Common myeloid progenitor, CD34-positive (primary cell): ENCODE measurements around the gene CALML4. TPM values are rescaled to one million over a fixed set of nuclear protein-coding genes. Genes with fewer than 3 reads are reported as not detected.

ENCODE experiments used
- CTCF ChIA-PET: fragments of 350-600 bp; sonication (Branson Sonifier 250); formaldehyde crosslinking; loops from one replicate; lab custom pipeline; 2021; ENCODE audit warnings: antibody characterized with exemption; lab: Charles Lee
- POLR2A ChIA-PET: fragments of 350-600 bp; sonication (Branson Sonifier 250); formaldehyde crosslinking; loops from one replicate; lab custom pipeline; 2021; ENCODE audit warnings: antibody characterized with exemption; lab: Charles Lee
- DNase-seq, 3 donors: peaks; one replicate each; pipeline versions ENCODE4 v3.0.0 to v3.0.0-alpha.2; 2013
- H3K27ac ChIP-seq, 2 experiments: 1 replicate in 1 of 2; 2 replicates in 1 of 2; pipeline ENCODE4 v1.7.0; 2013; ENCODE audit warnings: inconsistent platforms in 2 of 2, low read length in 2 of 2, mild to moderate bottlenecking in 2 of 2, low read depth in 1 of 2, moderate library complexity in 1 of 2; ENCODE audit not compliant: severe bottlenecking in 2 of 2, insufficient read depth in 1 of 2, poor library complexity in 1 of 2
- H3K27me3 ChIP-seq, 5 experiments: replicated peaks in 2 of 5; 1 replicate in 3 of 5; 2 replicates in 2 of 5; pipeline versions ENCODE4 v1.6.1 to v1.7.0; 2013; ENCODE audit warnings: low read length in 4 of 5, mild to moderate bottlenecking in 2 of 5, moderate library complexity in 2 of 5, inconsistent platforms in 1 of 5; ENCODE audit not compliant: insufficient read depth in 5 of 5, control insufficient read depth in 4 of 5
- H3K36me3 ChIP-seq, 4 experiments: 1 replicate in 2 of 4; 2 replicates in 2 of 4; pipeline versions ENCODE4 v1.6.1 to v1.7.0; 2013; ENCODE audit warnings: low read length in 3 of 4, control low read depth in 1 of 4, mild to moderate bottlenecking in 1 of 4; ENCODE audit not compliant: control insufficient read depth in 4 of 4, insufficient read depth in 4 of 4
- H3K4me1 ChIP-seq, 4 experiments: 1 replicate in 3 of 4; 2 replicates in 1 of 4; pipeline versions ENCODE4 v1.6.1 to v1.7.1; 2013; ENCODE audit warnings: low read length in 3 of 4, mild to moderate bottlenecking in 3 of 4, control low read depth in 1 of 4, inconsistent platforms in 1 of 4, moderate library complexity in 1 of 4; ENCODE audit not compliant: control insufficient read depth in 4 of 4, insufficient read depth in 4 of 4; ENCODE audit errors: control extremely low read depth in 1 of 4
- H3K4me3 ChIP-seq, 7 experiments: 1 replicate in 4 of 7; 2 replicates in 3 of 7; pipeline versions ENCODE4 v1.5.1 to v1.7.0; 2013; ENCODE audit warnings: mild to moderate bottlenecking in 7 of 7, low read length in 6 of 7, moderate library complexity in 6 of 7, inconsistent platforms in 2 of 7, low read depth in 2 of 7, control low read depth in 1 of 7; ENCODE audit not compliant: insufficient read depth in 4 of 7, control insufficient read depth in 1 of 7; ENCODE audit errors: extremely low read depth in 1 of 7
- H3K9me3 ChIP-seq, 5 experiments: 1 replicate in 4 of 5; 2 replicates in 1 of 5; pipeline versions ENCODE4 v1.6.1 to v1.7.1; 2013; ENCODE audit warnings: low read length in 4 of 5, mild to moderate bottlenecking in 2 of 5, inconsistent platforms in 1 of 5, low read depth in 1 of 5, moderate library complexity in 1 of 5; ENCODE audit not compliant: control insufficient read depth in 4 of 5, insufficient read depth in 2 of 5; ENCODE audit errors: control extremely low read depth in 1 of 5
- WGBS: methylation state at CpG from one replicate; pipeline ENCODE4 v1.1.5; 2013; ENCODE audit not compliant: insufficient coverage; 5-methylcytosine and 5-hydroxymethylcytosine counted together
- polyA plus RNA-seq: library from polyadenylated mRNA; unstranded; fragments of 120-200 nt; gene quantifications from one replicate; pipeline ENCODE4 v1.2.1, GENCODE V29; 2013

Gene CALML4, protein sequence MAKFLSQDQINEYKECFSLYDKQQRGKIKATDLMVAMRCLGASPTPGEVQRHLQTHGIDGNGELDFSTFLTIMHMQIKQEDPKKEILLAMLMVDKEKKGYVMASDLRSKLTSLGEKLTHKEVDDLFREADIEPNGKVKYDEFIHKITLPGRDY
- 6.8 TPM for polyA plus RNA-seq

DNA sequence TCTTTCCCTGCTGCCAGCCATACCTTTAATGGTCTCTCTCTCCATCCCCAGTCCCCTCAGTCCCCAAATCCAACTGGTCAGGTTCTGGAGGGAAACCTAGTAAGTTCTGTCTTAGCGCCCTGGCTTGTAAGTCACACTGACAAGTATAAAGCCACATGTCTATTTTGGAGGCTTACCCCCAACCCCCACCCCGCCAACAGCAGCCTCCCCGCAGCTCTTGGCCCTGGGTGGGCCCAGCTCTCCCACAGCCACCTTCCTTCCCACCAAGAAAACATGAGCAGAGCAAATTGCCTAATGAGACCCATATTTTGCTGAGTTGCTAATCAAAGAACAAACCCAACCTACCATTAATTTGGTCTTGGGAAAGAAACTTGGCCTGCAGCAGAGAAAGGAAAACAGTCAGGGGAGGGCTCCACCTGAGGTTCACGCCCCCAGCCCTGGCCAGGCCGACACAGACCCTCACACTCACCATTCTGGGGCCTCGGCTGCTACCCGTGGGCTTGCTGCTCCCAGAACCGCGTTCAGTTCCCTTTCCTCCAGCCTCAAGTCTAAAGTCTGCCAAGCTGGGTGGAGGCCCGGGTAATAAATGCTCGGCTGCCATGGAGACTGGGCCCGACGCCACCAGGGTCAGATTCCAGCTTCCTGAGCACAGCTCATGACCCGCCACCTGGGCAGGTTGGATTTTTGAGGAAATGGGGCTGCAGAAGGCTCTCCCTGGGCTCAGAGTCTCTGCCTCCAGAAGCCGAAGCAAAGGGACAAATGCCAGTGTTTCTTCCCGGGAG, at the start of gene CALML4:
CALML4 (minus strand) TSS at position 557 of the 782 bp plus-strand sequence; CDS start at position 472, 85 bp downstream.
- H3K4me3 ChIP-seq, result peak within 1 kb of the TSS in 6 of 7 experiments; percentile 19 to 61 (median 42)
- ChIA-PET CTCF (interaction anchor here (0.7 to 1.4 kb wide), 2 partner anchors 9 to 15 kb away, joined by 3 to 10 read pairs; no protein-coding TSS in a partner anchor), POLR2A (no interaction called here)
- H3K36me3 ChIP-seq, result peaks cover 0 to 36% (median 0%) of the 10 kb centered on the region in 4 experiments
- H3K27me3 ChIP-seq, result no peaks in the 10 kb centered on the region
- no peaks in the 10 kb centered on the region for H3K9me3 ChIP-seq
- H3K4me1 ChIP-seq, result peaks cover 5 to 58% (median 53%) of the 10 kb centered on the region in 4 experiments
- peak within 1 kb of the TSS in 1 of 2 experiments; percentile 58 for H3K27ac ChIP-seq
- 25% methylated on average over 15 of the region's 16 CpGs for WGBS
- peak in 2 of 3 donors; percentile 58 to 67 for DNase-seq

DNA sequence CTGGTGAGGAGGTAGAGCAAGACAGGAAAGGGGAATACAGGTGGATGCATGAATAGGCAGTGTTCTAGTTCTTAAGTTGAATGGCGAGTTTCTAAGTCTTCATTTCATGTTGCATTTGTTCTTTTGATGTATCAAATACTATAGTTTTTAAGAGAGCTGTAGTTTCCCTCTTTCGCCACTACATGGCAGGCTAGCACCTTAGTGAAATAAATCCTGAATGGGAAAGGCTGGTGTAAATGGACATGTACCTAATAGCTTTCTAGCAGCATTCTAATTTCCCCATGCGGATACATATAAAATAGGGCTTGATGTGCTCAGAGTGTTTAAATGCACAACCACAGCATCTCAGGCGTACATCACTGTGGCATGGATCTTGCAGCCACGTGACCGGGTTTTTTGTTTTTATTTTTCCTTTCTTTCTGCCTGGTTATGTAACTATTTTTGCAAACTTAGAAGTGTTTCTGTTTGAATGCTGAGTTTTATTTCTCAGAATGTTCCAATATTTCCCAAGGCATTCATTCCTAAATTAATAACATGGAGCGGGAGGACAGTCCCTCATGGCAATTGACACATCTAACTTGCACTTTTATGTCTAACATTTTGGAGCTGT, 47.9 kb upstream of the CALML4 start:
- POLR2A ChIA-PET, result interaction anchor here (0.6 to 1.3 kb wide), 2 partner anchors 53 to 56 kb away, joined by 4 read pairs; no protein-coding TSS in a partner anchor
- Histone ChIP-seq H3K36me3 (no peaks in the 10 kb centered on the region), H3K27ac (no peak overlapping the region), H3K9me3 (no peaks in the 10 kb centered on the region), H3K27me3 (no peaks in the 10 kb centered on the region), H3K4me1 (peaks cover 0 to 14% (median 11%) of the 10 kb centered on the region in 4 experiments), H3K4me3 (no peak overlapping the region)
- CTCF ChIA-PET, result interaction anchor here (0.6 to 9.6 kb wide), 27 partner anchors 9 to 676 kb away, joined by 3 to 107 read pairs (median 4); no protein-coding TSS in a partner anchor
- peak; percentile 74 to 87 (median 86) for DNase-seq
- 67% methylated on average over 1 of the region's 7 CpGs for WGBS

DNA sequence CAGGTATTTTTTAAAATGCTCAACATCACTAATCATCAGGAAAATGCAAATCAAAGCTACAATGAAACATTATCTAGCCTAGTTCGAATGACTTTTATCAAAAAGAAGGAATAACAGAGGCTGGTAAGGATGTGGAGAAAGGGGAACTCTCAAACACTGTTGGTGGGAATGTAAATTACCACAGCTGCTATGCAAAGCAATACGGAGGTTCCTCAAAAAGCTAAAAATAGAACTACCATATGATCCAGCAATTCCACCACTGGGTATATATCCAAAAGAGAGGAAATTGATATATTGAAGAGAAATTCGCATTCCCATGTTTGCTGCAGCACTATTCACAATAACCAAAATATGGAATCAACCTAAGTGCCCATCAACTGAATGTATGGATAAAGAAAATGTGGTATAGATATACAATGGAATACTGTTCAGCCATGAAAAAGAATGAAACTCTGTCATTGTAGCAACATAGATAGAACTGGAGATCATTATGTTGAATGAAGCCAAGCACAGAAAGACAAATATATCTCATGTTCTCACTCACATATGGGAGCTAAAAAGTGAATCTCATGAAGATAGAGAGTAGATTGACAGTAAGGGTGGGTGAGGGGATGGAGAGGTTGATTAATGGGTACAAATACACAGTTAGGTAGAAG, 44.1 kb upstream of the CALML4 start:
- H3K9me3 ChIP-seq, result peaks cover 0 to 4% (median 2%) of the 10 kb centered on the region in 5 experiments
- H3K36me3 ChIP-seq, result no peaks in the 10 kb centered on the region
- H3K27ac ChIP-seq, result no peak overlapping the region
- WGBS, result no CpG with 5 or more reads among the region's 3 CpGs
- no peak overlapping the region for H3K4me3 ChIP-seq
- peak in 2 of 3 donors; percentile 53 to 70 for DNase-seq
- ChIA-PET CTCF (interaction anchor here (0.6 to 9.6 kb wide), 7 partner anchors 9 to 1410 kb away, joined by 3 to 107 read pairs (median 3); no protein-coding TSS in a partner anchor), POLR2A (no interaction called here)
- peaks cover 0 to 4% (median under 1%) of the 10 kb centered on the region in 4 experiments for H3K4me1 ChIP-seq
- H3K27me3 ChIP-seq, result no peaks in the 10 kb centered on the region

- no peak overlapping the region for H3K4me3 ChIP-seq
- ChIA-PET POLR2A (no interaction called here), CTCF (interaction anchor here (1.6 to 2.3 kb wide), 2 partner anchors 9 to 15 kb away, joined by 6 to 7 read pairs; partner anchors contain the start of gene CLN6)
- H3K27ac ChIP-seq, result no peak overlapping the region
- no CpG with 5 or more reads among the region's 1 CpG for WGBS
- H3K4me1 ChIP-seq, result peaks cover 0 to 4% (median under 1%) of the 10 kb centered on the region in 4 experiments
- peak in 1 of 3 donors; percentile 35 for DNase-seq
- peaks cover 0 to 12% (median 3%) of the 10 kb centered on the region in 5 experiments for H3K9me3 ChIP-seq
- no peaks in the 10 kb centered on the region for H3K27me3 ChIP-seq
- no peaks in the 10 kb centered on the region for H3K36me3 ChIP-seq
Measured at GRCh38 chr15:68244235-68244634, 39.1 kb upstream of the CALML4 start.

DNA sequence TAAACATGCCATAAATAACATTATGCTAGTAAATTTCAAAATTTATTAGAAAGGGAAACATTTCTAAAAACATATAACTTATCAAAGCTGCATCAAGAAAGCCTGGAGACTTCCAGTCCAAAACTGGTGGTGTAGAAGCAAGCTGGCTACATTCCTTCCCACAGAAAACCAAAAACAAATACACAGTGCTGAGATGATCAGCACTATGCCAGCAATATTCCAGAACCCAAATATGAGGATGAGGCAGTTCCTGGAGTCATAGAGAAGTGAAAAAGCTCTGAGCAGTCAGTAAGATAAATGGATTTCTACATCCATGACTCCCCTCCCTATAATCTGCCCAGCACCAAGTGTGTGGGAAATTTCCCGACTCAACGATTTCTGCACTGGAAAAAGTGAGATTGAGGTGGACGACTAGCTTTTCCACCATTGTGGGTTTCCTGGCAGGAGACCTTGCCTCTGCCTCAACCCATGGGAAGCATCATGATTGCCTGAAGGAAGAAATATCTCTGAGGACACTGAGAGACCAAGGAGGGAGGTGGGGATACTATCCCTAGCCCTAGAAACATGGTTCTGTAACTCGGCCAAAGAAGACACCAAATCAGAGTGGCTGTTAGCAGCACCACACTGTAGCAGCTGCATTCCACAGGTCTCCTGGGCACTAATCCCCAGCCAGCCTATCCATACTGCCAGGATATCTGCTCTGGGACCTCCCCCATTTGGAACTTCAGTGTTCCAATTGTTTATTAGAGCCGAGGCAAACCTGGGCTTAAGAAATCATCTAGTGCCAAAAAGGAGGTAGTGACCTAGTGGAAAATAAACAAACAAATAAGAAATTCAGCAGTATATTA, 36.2 kb upstream of the CALML4 start:
- H3K27me3 ChIP-seq, result no peaks in the 10 kb centered on the region
- H3K4me3 ChIP-seq, result no peak overlapping the region
- no peak overlapping the region for H3K27ac ChIP-seq
- H3K4me1 ChIP-seq, result no peaks in the 10 kb centered on the region
- ChIA-PET CTCF (interaction anchor here (1.2 kb wide), 1 partner anchor 8 kb away, joined by 4 read pairs; no protein-coding TSS in a partner anchor), POLR2A (interaction anchor here (0.8 kb wide), 1 partner anchor 10 kb away, joined by 4 read pairs; no protein-coding TSS in a partner anchor)
- H3K36me3 ChIP-seq, result no peaks in the 10 kb centered on the region
- WGBS, result 100% methylated on average over 1 of the region's 5 CpGs
- peaks cover 0 to 12% (median 3%) of the 10 kb centered on the region in 5 experiments for H3K9me3 ChIP-seq
- no peak for DNase-seq

DNA sequence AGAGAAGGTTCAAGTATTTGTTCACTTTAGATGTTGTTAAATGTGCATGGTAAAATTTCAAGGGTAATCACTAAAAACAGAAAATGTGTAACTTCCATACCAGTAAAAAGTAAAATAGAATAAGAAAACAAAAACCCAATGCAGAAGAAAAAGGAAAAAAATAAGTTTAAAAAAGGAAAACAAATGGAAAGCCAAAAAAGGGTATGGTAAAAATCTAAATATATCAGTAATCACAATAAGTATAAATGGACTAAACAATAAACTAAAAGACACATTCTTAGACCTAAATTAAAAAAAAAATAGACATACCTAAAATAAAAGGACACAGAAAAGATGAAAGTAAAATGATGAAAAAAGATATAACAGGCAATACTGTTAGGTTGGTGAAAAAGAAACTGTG, 33.9 kb upstream of the CALML4 start:
- peaks cover 0 to 9% (median under 1%) of the 10 kb centered on the region in 5 experiments for H3K9me3 ChIP-seq
- no peaks in the 10 kb centered on the region for H3K27me3 ChIP-seq
- H3K4me1 ChIP-seq, result peaks cover 0 to 2% (median 0%) of the 10 kb centered on the region in 4 experiments
- ChIA-PET POLR2A (no interaction called here), CTCF (interaction anchor here (1.0 kb wide), 1 partner anchor 12 kb away, joined by 3 read pairs; no protein-coding TSS in a partner anchor)
- no peaks in the 10 kb centered on the region for H3K36me3 ChIP-seq
- no peak for DNase-seq
- H3K27ac ChIP-seq, result no peak overlapping the region
- H3K4me3 ChIP-seq, result no peak overlapping the region
